Measurements from ENCODE around the gene RNF26.

DNA sequence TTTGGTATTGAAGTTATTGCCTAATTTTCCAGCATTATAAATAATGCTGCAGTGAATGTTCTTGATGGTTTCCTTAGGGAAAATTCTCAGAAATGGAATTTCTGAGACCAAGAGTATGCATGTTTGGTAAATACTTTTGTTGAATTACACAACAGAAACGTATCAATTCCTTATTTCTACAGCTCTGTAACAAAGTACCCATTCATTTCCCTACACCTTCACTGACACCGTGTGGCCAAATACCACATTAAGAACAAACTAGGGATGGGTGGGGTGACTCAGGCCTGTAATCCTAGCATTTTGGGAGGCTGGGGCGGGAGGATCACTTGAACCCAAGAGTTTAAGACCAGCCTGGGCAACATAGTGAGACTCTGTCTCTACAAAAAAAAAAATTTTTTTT is 39.1 kb upstream of the RNF26 start:
- TF ChIP-seq POLR2A (IDR thresholded peaks at IDR 0.05; ENCODE audit: low read depth, low read length): no peak
- TF ChIP-seq POLR2AphosphoS5 (IDR thresholded peaks at IDR 0.05; ENCODE audit: low read depth, low read length): no peak
- TF ChIP-seq SPI1 (IDR thresholded peaks at IDR 0.05; ENCODE audit: low read depth, low read length): no peak
- TF ChIP-seq TAF1 (IDR thresholded peaks at IDR 0.05; ENCODE audit: low read depth, low read length): no peak
- TF ChIP-seq POU2F2 (IDR thresholded peaks at IDR 0.05; ENCODE audit: low read depth, low read length): no peak
- TF ChIP-seq PAX5 (IDR thresholded peaks at IDR 0.05; ENCODE audit: insufficient read depth, low read length, severe bottlenecking): no peak
